A673 (cell line): ENCODE data around the gene TRIM59. TPM values are rescaled to one million over a fixed set of nuclear protein-coding genes. Genes with fewer than 3 reads are reported as not detected.

Experiments
- BruUV-seq: library from RNA; stranded (reverse); fragments of 400-500 nt; replicated peaks from 2 replicates; lab custom pipeline; 2021; lab: Mats Ljungman, UMichigan
- CTCF ChIA-PET: fragments of 300-600 bp; sonication (Branson Sonifier 250); formaldehyde crosslinking; loops from one replicate; lab custom pipeline; 2022; ENCODE audit warnings: antibody characterized with exemption; lab: Charles Lee
- POLR2A ChIA-PET: fragments of 300-600 bp; sonication (Branson Sonifier 250); formaldehyde crosslinking; loops from one replicate; lab custom pipeline; 2022; ENCODE audit warnings: antibody characterized with exemption; ENCODE audit not compliant: low non-redundant PET; lab: Charles Lee
- DNase-seq: peaks from one replicate; pipeline ENCODE4 v3.0.0-alpha.2; 2015; ENCODE audit warnings: low spot score
- H3K27ac ChIP-seq: fragments of 200-600 bp; sonication (generic); 2 replicates; pipeline ENCODE4 v1.5.1; 2016; ENCODE audit warnings: mixed run types, low read depth, mild to moderate bottlenecking, mixed read lengths, antibody characterized with exemption, low read length; ENCODE audit not compliant: poor library complexity, severe bottlenecking
- H3K27me3 ChIP-seq: fragments of 200-600 bp; sonication (generic); replicated peaks from 2 replicates; pipeline ENCODE4 v1.6.1; 2017; ENCODE audit warnings: mixed run types, low read depth, mild to moderate bottlenecking, mixed read lengths, antibody characterized with exemption, low read length; ENCODE audit not compliant: insufficient read depth, poor library complexity
- H3K36me3 ChIP-seq: fragments of 200-600 bp; sonication (generic); 2 replicates; pipeline ENCODE4 v1.6.1; 2016; ENCODE audit warnings: mixed run types, mild to moderate bottlenecking, mixed read lengths, antibody characterized with exemption, low read length; ENCODE audit not compliant: insufficient read depth, poor library complexity, severe bottlenecking
- H3K4me1 ChIP-seq: fragments of 200-600 bp; sonication (generic); 2 replicates; pipeline ENCODE4 v1.6.1; 2017; ENCODE audit warnings: mixed run types, mild to moderate bottlenecking, mixed read lengths, antibody characterized with exemption, low read length; ENCODE audit not compliant: insufficient read depth, poor library complexity, severe bottlenecking
- H3K4me3 ChIP-seq: fragments of 200-600 bp; sonication (generic); 2 replicates; pipeline ENCODE4 v1.5.1; 2016; ENCODE audit warnings: low read depth, mixed run types, mild to moderate bottlenecking, mixed read lengths, low read length; ENCODE audit not compliant: poor library complexity, severe bottlenecking
- H3K9me3 ChIP-seq: fragments of 200-600 bp; sonication (generic); 2 replicates; pipeline ENCODE4 v1.6.1; 2016; ENCODE audit warnings: mixed run types, low read depth, mild to moderate bottlenecking, mixed read lengths, antibody characterized with exemption, low read length; ENCODE audit not compliant: poor library complexity, severe bottlenecking
- EZH2 ChIP-seq: fragments of 200-600 bp; sonication (generic); IDR thresholded peaks from 2 replicates; pipeline ENCODE4 v1.6.1; 2017; ENCODE audit warnings: borderline replicate concordance, low read depth, mild to moderate bottlenecking, mixed read lengths, antibody characterized with exemption, low read length; ENCODE audit not compliant: poor library complexity, severe bottlenecking
- intact Hi-C: fragments of 100-400 bp; cut with micrococcal nuclease; formaldehyde crosslinking; loops from one replicate; pipeline ENCODE4 v1.10.0; 2022; ENCODE audit not compliant: unreplicated experiment
- total RNA-seq: library from RNA; stranded (reverse); gene quantifications from 2 replicates; pipeline ENCODE4 v1.2.3, GENCODE V29; 2021
- TF ChIP-seq, protein P1 (sequence below): fragments of 300-800, 200-600 bp; sonication (generic); conservative IDR thresholded peaks from 2 replicates; pipeline ENCODE4 v1.5.1; 2017; ENCODE audit warnings: low read depth, mild to moderate bottlenecking, antibody characterized with exemption, low read length, moderate library complexity, mixed read lengths

TRIM59 gene
- total RNA-seq, 1 experiment from 2014 or later, result 15.3 TPM

DNA sequence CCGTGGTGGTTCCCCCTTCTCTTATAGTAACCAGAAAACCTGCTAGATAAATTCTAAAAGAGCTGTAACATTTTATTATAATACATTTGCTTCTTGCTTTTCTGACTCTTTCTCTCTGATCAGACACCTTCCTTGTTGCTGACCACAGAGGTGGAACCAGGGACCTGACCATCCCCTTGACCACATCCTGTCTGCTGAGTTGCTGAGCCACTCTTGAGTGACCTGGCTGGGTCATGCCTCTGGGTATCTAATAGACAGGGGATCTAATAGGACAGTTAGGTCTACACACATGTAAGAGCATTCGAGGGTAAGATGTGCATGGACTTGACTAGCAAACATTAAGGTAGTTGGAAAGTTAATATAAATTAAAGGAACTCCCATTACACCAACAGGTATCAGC is 22.8 kb upstream of the TRIM59 start:
- no peak for DNase-seq
- no TSS peak for BruUV-seq
- Histone ChIP-seq H3K36me3 (no peaks in the 10 kb centered on the region), H3K9me3 (no peaks in the 10 kb centered on the region), H3K27me3 (no peaks in the 10 kb centered on the region), H3K4me3 (no peak overlapping the region), H3K4me1 (no peaks in the 10 kb centered on the region), H3K27ac (no peak overlapping the region)
- ChIA-PET POLR2A (no interaction called here), CTCF (no interaction called here)
- TF ChIP-seq, protein P1, sequence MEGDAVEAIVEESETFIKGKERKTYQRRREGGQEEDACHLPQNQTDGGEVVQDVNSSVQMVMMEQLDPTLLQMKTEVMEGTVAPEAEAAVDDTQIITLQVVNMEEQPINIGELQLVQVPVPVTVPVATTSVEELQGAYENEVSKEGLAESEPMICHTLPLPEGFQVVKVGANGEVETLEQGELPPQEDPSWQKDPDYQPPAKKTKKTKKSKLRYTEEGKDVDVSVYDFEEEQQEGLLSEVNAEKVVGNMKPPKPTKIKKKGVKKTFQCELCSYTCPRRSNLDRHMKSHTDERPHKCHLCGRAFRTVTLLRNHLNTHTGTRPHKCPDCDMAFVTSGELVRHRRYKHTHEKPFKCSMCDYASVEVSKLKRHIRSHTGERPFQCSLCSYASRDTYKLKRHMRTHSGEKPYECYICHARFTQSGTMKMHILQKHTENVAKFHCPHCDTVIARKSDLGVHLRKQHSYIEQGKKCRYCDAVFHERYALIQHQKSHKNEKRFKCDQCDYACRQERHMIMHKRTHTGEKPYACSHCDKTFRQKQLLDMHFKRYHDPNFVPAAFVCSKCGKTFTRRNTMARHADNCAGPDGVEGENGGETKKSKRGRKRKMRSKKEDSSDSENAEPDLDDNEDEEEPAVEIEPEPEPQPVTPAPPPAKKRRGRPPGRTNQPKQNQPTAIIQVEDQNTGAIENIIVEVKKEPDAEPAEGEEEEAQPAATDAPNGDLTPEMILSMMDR, result no peak
- TF ChIP-seq EZH2, result no peak
- intact Hi-C loops, result no loop called here

- DNase-seq, result no peak
- Histone ChIP-seq H3K9me3 (no peaks in the 10 kb centered on the region), H3K4me1 (no peaks in the 10 kb centered on the region), H3K4me3 (no peak overlapping the region), H3K36me3 (no peaks in the 10 kb centered on the region), H3K27me3 (no peaks in the 10 kb centered on the region), H3K27ac (no peak overlapping the region)
- POLR2A ChIA-PET, result no interaction called here
- CTCF ChIA-PET, result no interaction called here
- intact Hi-C loops, result no loop called here
- TF ChIP-seq EZH2, result no peak
- TF ChIP-seq, protein P1, result no peak
- BruUV-seq, result no TSS peak
Measured at GRCh38 chr3:160471892-160472291, 22.3 kb upstream of the TRIM59 start.

DNA sequence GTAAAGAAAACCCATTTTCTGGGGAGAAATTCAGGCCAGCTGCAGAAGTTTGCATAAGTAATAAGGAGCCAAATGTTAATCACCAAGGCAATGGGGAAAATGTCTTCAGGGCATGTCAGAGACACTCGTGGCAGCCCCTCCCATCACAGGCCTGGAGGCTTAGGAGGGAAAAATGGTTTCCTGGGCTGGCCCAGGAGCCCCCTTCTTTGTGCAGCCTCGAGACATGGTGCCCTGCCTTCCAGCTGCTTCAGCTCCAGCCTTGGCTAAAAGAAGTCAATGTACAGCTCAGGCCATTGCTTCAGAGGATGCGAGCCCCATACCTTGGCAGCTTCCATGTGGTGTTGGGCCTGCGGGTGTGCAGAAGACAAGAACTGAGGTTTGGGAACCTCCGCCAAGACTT is 20.6 kb upstream of the TRIM59 start:
- CTCF ChIA-PET, result no interaction called here
- H3K27ac ChIP-seq, result no peak overlapping the region
- TF ChIP-seq, protein P1, result no peak
- no peak for TF ChIP-seq EZH2
- BruUV-seq, result no TSS peak
- no peaks in the 10 kb centered on the region for H3K4me1 ChIP-seq
- no peaks in the 10 kb centered on the region for H3K36me3 ChIP-seq
- POLR2A ChIA-PET, result no interaction called here
- DNase-seq, result no peak
- H3K9me3 ChIP-seq, result no peaks in the 10 kb centered on the region
- intact Hi-C loops, result no loop called here
- H3K27me3 ChIP-seq, result no peaks in the 10 kb centered on the region
- no peak overlapping the region for H3K4me3 ChIP-seq
